COLO668 (cell line): Measurements from ENCODE around the gene RAPGEF2.
"Not testable (repeated sequence)": the region's sequence is repeated elsewhere in the genome, so short reads cannot be mapped to it uniquely, and the experiment has no call there.

Source experiments
- DNase-seq: peaks from one replicate; lab custom pipeline; 2025; ENCODE audit not compliant: unreplicated experiment; lab: John Stamatoyannopoulos, UW

RAPGEF2 gene, protein sequence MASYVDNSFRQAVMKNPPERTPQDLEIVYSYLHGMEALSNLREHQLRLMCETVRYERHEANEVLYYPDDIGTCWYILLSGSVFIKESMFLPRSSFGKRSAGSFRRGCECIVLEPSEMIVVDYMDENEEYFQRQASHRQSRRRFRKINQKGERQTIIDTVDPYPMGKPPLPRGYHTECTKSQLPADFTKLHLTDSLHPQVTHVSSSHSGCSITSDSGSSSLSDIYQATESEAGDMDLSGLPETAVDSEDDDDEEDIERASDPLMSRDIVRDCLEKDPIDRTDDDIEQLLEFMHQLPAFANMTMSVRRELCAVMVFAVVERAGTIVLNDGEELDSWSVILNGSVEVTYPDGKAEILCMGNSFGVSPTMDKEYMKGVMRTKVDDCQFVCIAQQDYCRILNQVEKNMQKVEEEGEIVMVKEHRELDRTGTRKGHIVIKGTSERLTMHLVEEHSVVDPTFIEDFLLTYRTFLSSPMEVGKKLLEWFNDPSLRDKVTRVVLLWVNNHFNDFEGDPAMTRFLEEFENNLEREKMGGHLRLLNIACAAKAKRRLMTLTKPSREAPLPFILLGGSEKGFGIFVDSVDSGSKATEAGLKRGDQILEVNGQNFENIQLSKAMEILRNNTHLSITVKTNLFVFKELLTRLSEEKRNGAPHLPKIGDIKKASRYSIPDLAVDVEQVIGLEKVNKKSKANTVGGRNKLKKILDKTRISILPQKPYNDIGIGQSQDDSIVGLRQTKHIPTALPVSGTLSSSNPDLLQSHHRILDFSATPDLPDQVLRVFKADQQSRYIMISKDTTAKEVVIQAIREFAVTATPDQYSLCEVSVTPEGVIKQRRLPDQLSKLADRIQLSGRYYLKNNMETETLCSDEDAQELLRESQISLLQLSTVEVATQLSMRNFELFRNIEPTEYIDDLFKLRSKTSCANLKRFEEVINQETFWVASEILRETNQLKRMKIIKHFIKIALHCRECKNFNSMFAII (N-terminal part only)

DNA sequence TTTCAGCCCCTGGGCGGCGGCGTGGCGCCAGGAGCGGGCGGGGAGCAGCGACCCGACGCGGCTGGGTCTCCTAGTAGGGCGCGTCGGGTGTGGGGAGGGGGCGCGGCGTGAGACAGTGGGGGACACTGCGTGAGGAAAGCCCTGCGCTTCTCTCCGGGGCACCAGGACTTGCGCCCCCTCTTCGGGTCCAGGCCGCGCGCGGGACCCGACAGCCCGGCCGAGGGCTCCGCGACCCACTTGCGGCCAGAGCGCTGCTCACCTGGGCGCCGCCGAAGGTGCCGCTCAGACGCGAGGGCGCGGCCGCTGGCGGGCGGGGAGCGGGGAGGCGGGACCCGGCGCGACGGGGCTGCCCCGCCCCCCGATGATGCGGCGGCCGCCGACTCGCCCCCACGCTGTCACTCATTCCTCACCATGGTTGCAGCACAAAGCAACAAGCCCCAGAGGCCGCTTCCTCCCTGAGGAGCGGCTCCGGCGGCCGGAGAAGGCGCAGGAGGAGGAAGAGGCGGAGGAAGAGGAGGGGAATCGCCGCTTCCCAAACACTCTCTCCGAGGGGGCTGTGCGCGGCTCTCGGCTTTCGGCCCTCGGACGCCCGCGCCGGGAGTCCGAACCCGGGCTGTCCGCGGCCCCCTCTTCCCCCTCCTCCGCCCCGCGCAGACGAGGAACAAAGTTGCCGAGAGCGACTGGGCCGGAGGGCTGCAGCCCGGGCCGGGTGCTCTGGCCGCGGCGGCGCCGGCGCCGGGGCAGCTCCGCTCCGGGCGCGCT, at the start of gene RAPGEF2:
Gene RAPGEF2, plus strand, starts transcription at position 458 of the 762 bp plus-strand sequence. CDS start 1,084 bp downstream, outside the sequence.
- peak; percentile 93 for DNase-seq

DNA sequence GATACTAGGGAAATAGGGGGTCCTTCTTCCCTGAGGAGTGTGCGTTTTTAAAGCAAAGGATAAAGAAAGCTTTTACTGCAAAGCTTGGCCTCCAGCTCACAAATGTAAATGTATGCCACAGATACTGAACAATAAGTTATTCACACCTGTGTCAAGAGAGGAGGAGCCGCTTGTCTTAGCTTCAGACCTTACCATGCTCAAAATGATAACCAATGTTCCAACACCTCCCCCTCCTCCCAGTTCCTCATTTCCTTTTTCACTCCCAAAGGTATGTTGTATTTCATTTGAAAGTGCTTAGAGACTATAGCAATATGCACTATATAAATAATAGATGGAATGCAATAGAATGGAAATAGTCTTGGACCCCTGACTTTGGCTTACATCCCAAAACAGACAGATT, 47.0 kb upstream of the RAPGEF2 start:
- no peak for DNase-seq

DNA sequence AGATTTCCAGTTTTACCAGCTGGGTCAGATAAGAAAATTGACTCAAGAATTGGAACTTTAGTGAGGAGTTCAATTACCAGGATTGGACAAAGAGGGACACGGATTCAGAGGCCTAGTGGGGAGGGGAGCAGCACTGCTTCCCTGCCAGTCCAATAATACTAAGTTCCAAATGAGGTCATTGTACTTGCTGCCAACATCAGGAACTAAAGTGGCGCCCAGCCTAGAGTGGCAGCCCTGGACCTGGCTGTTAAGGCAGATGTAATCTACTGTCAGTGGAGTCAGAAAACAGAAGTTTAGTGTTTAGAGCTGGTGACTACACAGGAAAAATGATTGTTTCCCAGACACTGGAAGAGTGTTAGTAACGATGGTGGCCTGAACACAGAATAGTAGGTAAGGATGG, 42.7 kb upstream of the RAPGEF2 start:
- no peak for DNase-seq

DNA sequence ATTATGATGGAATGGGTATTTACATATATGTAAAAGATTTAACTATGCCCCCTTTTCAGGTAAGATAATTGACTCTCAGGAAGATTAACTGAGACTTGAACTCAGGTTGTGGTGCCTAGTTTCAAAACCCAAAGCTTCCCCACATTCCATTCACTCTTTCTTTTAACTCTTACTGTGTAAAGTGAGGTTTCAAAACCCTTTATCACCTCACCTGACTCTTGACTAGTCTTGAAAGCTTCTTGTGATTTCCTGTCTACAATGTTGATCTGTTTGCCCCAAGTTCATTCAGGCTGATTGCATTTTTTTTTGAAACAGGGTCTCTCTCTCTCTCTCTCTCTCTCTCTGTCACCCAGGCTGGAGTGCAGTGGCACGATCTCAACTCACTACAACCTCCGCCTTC, 40.5 kb upstream of the RAPGEF2 start:
- no peak for DNase-seq

DNA sequence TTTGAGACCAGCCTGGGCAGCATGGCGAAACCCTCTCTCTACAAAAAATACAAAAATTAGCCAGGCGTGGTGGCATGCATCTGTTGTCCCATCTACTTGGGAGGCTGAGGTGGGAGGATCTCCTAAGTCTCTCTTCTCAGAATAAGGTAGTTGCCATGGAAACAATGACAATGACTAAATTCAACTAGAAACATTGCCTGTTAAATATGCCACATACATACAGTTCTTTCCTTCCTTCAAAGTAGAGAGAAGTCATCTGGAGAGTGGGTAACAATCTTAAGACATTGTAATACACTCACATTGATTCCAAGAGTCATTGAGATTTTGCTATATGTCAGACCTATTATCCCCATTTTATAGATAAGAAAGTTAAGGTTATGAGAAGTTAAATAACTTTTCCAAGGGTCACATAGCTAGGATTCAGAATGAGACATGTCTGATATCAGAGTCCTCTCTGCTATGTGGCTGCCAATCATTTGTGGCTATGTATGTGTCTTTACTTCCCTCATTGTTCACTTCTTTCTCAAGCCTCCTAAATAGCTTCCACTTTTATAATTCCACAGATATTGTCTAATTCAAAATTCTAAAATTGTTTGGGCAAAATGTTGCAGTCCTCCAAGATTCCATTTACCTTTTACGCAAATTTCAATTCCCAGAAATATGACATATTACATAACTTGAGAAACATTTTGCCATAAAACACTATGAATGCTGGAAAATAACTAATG, 37.2 kb upstream of the RAPGEF2 start:
- DNase-seq = no peak

DNA sequence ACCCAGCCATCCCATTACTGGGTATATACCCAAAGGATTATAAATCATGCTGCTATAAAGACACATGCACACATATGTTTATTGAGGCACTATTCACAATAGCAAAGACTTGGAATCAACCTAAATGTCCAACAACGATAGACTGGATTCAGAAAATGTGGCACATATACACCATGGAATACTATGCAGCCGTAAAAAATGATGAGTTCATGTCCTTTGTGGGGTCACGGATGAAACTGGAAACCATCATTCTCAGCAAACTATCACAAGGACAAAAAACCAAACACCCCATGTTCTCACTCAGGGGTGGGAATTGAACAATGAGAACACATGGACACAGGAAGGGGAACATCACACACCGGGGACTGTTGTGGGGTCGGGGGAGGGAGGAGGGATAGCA, 34.7 kb upstream of the RAPGEF2 start:
- not testable (repeated sequence) for DNase-seq

DNA sequence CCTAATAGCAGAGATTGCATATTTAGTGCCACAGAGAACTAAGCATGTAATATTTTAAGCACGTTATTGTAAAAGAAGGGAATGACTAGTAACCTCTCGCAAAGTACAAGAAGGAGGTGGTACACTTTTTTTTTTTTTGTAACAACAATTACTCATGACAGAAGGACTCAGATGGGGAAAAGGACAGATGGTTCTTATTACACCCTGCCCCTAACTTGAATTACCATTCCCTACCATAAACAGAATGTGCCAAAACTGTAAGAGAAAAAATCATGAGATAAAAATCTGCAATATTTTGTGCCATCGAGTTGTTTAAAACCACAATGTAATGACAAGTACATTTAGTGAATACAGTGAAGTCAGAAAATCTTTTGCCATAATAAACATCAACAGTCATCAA, 33.0 kb upstream of the RAPGEF2 start:
- no peak for DNase-seq

DNA sequence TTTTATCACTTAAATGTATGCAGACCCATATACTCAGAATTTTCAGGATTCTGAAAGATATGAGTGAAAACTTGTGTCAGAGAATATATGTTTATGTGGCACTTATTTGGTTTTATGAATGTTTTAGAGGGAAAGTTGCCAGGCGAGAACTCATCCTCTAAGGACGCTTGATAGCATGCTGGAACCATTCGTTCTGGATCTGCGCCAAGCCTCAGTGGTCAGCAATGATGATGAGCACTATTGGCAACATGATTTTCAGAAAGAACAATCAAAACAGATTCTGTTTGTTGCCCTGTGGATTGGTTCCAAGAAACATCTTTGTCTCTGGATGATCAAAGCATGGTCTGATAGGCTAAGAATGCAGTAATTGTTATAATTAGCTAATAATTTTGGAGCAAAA, 32.1 kb upstream of the RAPGEF2 start:
- DNase-seq = no peak

DNA sequence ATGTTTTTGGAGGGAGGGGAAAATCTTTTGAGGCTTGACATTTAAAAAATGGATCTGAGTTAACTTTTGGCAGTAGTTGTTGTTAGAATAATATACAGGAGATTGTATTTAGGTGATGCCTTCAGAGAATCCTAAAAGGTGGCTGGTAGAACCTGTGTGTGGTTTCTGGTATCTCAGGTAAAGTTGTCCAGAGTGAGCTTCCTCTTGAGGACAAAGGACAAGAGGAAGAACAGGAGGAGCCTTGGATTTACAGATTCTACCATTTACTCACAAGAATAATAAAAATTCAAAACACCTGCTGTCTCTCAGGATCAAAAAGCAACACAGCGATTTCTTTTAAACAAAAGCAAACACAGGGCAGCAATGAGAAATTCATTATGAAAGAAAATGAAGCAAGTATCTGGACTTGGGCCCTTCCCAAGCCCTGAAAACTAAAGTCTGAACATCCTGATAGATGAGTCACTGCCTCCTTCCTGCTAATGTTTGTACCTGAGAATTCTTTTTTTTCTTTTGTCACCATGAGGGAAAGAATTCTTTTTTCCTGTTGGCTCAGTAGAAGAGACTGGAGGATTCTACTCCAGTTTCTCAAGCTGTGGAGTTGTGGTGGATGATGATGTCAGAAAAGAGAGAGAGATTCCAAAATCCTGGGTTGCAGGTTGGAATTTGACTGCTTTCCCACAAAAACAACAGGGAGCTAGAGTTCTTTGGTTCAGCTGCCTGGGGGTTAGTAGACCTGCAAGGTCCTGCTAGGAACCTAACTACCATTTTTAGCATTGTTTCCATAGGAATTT, 31.5 kb upstream of the RAPGEF2 start:
- no peak for DNase-seq

DNA sequence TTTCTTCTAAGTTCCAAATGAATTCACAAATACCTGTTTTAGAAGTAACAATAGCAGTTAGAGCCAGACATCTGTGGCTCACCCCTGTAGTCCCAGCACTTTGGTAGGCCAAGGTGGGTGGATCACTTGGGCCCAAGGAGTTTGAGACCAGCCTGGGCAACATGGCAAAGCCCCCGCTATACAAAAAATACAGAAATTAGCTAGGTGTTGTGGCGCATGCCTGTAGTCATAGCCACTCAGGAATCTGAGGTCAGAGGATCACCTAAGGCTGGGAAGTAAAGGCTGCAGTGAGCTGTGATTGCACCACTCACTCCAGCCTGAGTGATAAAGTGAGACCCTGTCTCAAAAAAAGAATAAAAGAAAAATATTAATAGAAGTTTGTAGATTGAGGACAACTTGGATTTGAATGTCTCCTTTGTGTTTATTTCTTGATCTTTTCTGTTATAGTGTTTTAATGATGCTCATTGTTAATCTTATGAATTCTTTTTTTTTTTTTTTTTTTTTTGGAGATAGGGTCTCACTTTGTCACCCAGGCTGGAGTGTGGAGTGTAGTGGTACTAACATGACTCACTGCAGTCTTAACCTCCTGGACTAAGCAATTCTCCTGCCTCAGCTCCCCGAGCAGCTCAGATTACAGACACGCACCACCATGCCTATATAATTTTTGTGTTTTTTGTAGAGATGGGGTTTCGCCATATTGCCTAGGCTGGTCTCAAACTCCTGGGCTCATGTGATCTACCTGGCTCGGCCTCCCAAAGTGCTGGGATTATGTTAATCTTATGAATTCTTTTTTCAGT, 30.7 kb upstream of the RAPGEF2 start:
- no peak for DNase-seq

DNA sequence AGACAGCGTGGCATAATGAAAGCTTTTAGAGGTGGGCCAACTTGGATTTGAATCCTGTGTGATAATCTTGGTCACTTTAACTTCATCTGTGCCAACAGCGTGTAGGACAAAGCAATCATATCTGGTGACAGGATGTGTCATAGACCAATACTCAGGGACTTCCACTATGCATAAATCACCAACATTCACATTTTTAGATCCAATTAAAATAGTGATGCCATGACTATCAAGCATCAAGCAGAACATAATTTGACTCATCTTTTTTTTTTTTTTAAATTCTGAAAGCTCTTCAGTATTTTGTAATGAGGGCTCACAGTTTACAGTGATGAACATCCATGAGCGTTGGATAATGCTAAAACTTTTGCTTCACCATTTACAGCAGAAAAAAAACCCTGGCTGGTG, 27.3 kb upstream of the RAPGEF2 start:
- no peak for DNase-seq

DNA sequence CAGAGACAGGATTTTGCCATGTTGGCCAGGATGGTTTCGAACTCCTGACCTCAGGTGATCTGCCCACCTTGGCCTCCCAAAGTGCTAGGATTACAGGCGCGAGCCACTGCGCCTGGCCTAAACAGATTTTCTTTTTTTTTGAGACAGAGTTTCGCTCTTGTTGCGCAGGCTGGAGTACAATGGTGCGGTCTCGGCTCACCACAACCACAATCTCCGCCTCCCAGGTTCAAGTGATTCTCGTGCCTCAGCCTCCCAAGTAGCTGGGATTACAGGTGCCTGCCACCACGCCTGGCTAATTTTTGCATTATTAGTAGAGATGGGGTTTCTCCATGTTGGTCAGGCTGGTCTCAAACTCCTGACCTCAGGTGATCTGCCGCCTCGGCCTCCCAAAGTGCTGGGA, 25.9 kb upstream of the RAPGEF2 start:
- not testable (repeated sequence) for DNase-seq

DNA sequence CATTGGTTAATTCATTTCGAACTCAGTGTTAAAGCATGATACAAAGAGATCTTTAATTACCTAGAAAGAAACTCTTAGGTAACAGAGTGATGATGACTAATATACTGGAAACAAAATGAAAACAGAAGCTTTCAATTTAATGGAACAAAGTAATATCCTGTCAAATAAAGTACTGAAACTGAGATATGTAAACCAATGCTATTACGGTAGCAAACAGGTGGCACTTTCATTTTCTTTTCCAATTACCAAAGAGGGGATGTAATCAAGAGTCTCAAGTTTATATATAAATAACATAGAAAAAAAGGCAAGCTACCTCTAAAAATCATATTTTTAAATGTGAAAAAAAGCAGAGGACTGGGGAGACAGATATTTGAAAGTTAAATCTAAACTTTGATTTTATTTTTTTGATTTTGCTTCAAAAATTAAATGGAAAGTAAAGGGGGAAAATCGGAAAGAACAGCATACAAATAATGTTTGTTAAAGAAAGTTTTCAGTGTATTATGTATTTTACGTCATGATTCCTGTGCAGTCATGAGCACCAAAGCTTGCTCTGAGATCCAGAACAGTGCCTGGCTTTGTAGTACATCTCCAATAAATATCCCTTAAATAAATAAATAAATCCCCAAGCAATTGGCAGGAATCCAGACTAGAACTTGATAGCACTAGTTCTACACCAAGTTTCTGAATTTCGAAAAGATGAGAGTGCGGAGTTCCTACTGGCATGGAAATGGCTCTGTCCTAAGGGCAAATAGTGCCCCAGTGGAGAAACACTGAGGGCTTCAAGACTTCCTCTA, 25.0 kb upstream of the RAPGEF2 start:
- DNase-seq = no peak

DNA sequence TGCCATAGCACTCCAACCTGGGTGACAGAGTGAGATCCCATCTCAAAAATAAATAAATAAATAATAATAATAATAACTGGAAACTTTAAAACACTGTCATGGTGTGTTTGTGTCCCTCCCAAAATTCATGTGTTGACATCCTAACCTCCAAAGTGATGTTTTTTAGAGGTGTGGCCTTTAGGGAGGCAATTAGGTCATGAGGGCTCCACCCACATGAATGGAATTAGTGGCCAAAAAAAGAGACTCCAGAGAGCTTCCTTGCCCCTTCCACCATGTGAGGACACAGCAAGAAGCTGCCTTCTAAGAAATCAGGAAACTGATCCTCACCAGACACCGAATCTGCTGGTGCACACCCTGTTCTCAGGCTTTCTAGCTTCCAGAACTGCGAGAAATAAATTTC, 23.8 kb upstream of the RAPGEF2 start:
- DNase-seq = no peak

DNA sequence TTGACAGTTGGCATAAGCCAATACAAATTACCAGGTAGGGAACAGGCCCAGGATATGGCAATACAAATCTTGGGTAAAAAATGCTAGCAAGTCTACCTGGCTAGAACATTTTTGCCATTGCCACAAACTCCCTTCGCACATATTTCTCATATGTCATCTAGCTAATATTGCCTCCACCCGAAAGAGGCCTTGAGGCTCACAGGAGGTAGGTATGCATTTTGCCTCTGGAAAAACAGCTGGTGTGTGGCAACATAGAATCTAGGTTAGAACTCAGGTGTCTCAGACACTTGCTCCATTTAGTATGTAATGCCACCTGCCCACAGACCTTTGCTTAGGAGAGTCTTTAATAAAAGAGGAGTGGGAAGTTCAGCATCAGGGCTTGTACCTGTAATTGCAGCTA, 16.3 kb upstream of the RAPGEF2 start:
- DNase-seq = no peak

DNA sequence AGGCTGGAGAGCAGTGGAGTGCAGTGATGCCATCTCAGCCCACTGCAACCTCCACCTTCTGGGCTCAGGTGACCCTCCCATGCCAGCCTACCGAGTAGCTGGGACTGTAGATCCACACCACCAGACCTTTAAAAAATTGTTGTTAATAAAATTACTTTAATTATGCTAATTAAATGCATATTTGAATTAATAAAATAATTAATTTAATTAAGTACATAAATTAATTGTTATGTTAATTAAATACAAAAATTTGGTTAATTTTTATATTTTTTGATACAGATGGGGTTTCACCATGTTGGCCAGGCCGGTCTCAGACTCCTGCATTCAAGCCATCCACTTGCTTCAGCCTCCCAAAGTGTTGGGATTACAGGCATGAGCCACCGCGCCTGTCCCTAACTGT, 12.6 kb upstream of the RAPGEF2 start:
- no peak for DNase-seq

DNA sequence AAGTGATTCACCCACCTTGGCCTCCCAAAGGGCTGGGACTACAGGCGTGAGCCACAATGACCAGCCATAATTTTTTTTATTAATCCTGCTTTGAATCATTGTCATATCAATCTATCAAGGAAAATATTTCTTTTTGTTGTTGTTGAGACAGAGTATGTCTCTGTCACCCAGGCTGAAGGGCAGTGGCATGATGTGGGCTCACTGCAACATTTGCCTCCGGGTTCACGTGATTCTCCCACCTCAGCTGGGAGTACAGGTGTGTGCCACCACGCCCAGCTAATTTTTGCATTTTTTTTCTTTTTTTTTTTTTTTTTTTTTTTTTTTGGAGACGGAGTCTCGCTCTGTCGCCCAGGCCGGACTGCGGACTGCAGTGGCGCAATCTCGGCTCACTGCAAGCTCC, 8.7 kb upstream of the RAPGEF2 start:
- DNase-seq = not testable (repeated sequence)

DNA sequence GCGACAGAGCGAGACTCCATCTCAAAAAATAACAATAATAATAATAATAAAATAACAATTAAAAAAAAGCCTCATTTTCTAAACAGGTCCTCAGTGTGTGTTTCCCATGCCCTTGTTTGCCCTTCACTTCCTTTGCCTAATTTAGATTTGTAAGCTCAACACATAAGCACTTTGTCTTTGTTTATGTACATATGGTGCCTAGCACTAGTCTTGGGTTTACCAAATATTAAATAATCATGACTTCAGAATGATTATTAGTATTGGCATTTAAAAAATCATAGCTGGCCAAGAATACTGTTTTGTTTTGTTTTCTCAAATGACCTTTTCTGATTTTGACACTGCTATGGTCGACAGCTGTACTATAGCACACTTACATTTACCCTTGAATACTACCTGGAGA, 6.4 kb upstream of the RAPGEF2 start:
- DNase-seq = no peak
